Activated naive CD8-positive, alpha-beta T cell treated with anti-CD3 and anti-CD28 coated beads for 36 hours (primary cell): ENCODE results near the gene IGFBP7. TPM values are rescaled to one million over a fixed set of nuclear protein-coding genes. Genes with fewer than 3 reads are reported as not detected.

Experiments used
- DNase-seq: peaks from one replicate; pipeline ENCODE4 v3.0.0; 2021
- H3K27ac Mint-ChIP-seq: one replicate; pipeline ENCODE4 v1.8.0; 2022; ENCODE audit warnings: mild to moderate bottlenecking, moderate library complexity, mixed read lengths
- H3K27me3 Mint-ChIP-seq: one replicate; pipeline ENCODE4 v1.8.0; 2022; ENCODE audit warnings: mild to moderate bottlenecking, mixed read lengths
- H3K36me3 Mint-ChIP-seq: one replicate; pipeline ENCODE4 v1.8.0; 2021; ENCODE audit warnings: mild to moderate bottlenecking, mixed read lengths
- H3K4me1 Mint-ChIP-seq: one replicate; pipeline ENCODE4 v1.8.0; 2021; ENCODE audit warnings: mixed read lengths
- H3K4me3 Mint-ChIP-seq: one replicate; pipeline ENCODE4 v1.8.0; 2022; ENCODE audit warnings: mild to moderate bottlenecking, moderate library complexity, mixed read lengths
- H3K9me3 Mint-ChIP-seq: one replicate; pipeline ENCODE4 v1.8.0; 2022; ENCODE audit warnings: mixed read lengths
- total RNA-seq, 2 experiments: library from RNA; stranded (reverse); gene quantifications; one replicate each; pipeline ENCODE4 v1.2.3, GENCODE V29; 2021

Gene IGFBP7
- total RNA-seq, 2 experiments from 2014 or later = not detected

DNA sequence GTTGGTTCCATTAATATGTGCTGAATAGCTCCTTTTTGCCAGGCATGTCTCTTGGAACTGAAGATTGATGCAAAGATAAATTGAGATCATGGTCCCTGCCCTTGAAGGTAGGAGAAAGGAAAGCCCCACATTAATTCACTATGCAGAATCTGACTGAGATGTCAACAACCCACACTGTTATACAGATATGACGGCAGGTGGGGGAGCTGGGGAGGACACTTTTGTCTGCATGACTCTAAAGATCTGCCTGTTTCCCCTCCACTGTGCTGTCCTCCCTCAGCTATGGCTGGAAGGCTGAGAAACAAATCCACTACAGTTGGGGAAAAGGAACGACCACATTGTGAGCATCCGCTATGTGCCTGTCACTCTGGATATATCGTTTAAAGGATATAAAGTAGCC lies 36.3 kb upstream of the IGFBP7 start:
- Mint-ChIP-seq H3K9me3 (no peaks in the 10 kb centered on the region), H3K27me3 (peaks cover 13% of the 10 kb centered on the region), H3K4me1 (no peaks in the 10 kb centered on the region)

DNA sequence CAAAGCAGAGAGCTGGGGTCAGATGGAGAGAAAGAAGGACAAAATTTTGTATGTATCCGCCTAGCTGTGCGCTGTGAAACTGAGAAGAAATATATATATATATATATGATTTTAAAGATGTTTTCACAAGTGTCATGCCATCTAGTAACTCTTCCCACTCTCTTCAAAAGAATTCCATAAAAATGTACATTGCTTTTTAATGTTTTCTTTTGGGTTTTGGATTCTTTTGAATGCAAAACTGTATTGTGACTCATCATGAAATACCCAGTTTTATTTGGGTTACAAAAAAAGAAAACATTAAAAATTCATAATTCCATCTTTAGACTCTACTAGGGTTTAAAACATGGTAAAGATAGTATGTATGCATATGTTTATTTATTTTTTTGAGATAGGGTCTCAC lies 34.3 kb upstream of the IGFBP7 start:
- Mint-ChIP-seq H3K27ac (no peak overlapping the region), H3K4me1 (no peaks in the 10 kb centered on the region), H3K36me3 (no peaks in the 10 kb centered on the region), H3K9me3 (no peaks in the 10 kb centered on the region), H3K27me3 (peaks cover 13% of the 10 kb centered on the region), H3K4me3 (no peak overlapping the region)
- no peak for DNase-seq

More for the DNA sequence above, 36.3 kb upstream of the IGFBP7 start:
- DNase-seq = no peak
- H3K36me3 Mint-ChIP-seq = no peaks in the 10 kb centered on the region
- no peak overlapping the region for H3K4me3 Mint-ChIP-seq
- H3K27ac Mint-ChIP-seq = no peak overlapping the region

DNA sequence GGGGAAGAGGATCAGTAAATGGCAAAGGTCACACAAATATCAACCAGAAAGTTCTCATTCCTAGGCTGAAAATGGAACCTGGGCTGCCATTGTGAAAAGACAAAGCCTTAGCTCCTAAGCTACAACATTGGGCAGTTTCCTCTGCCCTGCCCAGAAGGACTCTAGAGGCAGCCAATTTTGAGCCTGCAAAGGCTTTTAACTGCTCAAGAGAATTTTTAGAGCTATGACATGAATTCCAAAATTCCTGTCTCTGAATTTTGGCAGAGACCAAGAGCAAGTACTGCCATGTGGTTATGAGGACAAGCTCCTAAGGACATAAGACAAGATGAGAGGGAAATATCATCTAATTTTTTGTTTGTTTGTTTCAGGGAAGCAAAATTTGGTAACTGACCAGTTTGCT lies 29.6 kb upstream of the IGFBP7 start:
- no peaks in the 10 kb centered on the region for H3K4me1 Mint-ChIP-seq
- no peak for DNase-seq
- no peaks in the 10 kb centered on the region for H3K36me3 Mint-ChIP-seq
- peaks cover 13% of the 10 kb centered on the region for H3K27me3 Mint-ChIP-seq
- no peak overlapping the region for H3K27ac Mint-ChIP-seq
- H3K4me3 Mint-ChIP-seq = no peak overlapping the region
- H3K9me3 Mint-ChIP-seq = no peaks in the 10 kb centered on the region

DNA sequence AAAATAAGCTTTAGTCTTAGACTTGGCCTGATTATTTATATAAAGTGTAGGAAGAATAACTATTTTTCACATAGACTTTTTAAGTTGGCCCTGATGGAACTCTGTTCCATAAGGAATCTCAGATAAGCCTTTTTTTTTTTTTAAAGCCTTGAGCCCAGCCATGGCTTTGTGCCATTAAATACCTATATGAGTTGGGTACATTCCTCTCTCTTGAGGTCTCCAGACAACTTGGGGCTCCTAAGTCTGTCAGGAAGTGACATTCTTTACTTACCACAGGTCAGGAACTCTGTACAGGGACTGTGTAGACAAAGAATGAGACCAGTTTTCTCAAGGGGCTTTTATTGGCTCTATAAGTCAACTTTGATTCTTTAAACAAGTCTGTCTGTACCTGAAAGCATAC lies 27.1 kb upstream of the IGFBP7 start:
- no peaks in the 10 kb centered on the region for H3K4me1 Mint-ChIP-seq
- no peak overlapping the region for H3K27ac Mint-ChIP-seq
- peaks cover 8% of the 10 kb centered on the region for H3K27me3 Mint-ChIP-seq
- no peaks in the 10 kb centered on the region for H3K9me3 Mint-ChIP-seq
- H3K36me3 Mint-ChIP-seq = no peaks in the 10 kb centered on the region
- no peak overlapping the region for H3K4me3 Mint-ChIP-seq
- no peak for DNase-seq

DNA sequence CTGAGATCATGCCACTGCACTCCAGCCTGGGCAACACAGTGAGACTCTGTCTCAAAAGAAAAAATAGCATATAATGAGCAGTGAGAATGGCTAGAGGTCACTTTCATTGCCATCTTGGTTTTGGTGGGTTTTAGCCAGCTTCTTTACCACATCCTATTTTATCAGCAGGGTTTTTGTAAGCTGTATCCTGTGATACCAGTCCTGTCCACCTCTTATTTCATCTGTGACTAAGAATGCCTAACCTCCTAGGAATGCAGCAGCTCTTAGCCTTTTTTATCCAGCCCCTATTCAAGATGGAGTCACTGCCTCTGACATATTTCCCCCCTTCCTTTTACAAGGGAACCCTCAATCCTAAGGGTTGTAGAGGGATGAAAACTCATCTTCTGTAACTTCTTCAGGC lies 26.1 kb upstream of the IGFBP7 start:
- Mint-ChIP-seq H3K4me3 (no peak overlapping the region), H3K27me3 (peaks cover 8% of the 10 kb centered on the region), H3K4me1 (no peaks in the 10 kb centered on the region), H3K9me3 (no peaks in the 10 kb centered on the region), H3K36me3 (no peaks in the 10 kb centered on the region), H3K27ac (no peak overlapping the region)
- no peak for DNase-seq

DNA sequence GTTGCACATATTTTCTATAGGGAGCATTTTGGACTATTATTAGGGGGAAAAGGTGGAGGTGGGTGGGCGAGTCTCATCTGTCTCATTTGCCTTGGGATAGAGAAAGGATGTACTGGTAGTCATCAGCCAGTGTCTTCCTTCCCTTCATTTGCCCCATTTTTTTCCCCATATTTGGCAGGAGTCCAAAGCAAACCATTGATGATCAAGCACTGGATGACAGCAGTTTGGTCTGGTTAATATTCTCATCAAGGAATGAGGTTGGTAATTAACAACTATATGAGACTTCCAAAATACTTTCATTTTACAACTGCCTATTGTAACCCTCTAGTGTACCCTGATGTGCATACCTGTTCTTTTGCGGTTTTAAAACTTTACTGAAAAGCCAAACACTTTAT lies 22.6 kb upstream of the IGFBP7 start:
- DNase-seq = no peak
- Mint-ChIP-seq H3K27ac (no peak overlapping the region), H3K27me3 (peaks cover 8% of the 10 kb centered on the region), H3K4me3 (no peak overlapping the region), H3K4me1 (no peaks in the 10 kb centered on the region), H3K9me3 (peaks cover 8% of the 10 kb centered on the region), H3K36me3 (no peaks in the 10 kb centered on the region)

DNA sequence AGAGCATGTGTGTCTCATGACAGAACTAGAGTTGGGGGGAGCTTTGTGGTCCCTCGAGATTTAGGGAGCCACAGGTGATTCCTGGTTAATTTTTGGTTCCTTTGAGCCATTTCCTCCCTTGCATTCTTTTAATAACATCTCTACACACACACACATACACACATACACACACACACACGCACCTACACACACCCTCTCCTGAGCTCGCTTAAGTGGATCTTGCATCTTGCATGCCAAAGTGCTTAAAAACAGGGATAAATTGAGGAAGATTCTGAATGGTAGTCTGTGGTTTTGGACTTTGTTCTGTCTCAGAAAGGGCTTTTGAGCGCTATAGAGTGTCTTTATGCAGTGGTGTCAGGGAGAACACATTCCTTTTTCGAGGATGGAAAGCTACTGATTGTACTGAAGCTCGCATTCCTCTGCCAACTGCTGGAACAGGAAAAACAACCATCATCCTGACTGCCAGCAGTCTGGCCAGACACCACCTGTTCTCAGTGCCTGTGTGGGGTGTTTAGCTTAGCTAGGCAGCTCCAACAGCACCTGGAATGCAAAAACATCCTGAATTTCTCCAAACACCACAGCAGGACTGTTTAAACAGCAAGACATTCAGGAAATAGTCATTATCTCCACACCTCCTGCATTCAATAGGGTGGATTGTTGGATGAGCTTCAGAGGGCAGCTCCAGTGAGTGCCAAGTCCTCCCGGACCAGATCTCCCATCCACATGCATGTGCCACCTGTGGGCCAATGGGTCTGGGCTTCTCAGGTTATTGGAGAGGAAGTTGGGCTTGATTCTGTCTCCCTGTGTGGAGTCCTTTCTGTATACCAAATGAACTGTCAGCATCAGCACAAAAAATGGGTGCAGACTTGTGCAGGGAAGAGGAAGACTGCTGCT lies 21.9 kb upstream of the IGFBP7 start:
- DNase-seq = no peak

DNA sequence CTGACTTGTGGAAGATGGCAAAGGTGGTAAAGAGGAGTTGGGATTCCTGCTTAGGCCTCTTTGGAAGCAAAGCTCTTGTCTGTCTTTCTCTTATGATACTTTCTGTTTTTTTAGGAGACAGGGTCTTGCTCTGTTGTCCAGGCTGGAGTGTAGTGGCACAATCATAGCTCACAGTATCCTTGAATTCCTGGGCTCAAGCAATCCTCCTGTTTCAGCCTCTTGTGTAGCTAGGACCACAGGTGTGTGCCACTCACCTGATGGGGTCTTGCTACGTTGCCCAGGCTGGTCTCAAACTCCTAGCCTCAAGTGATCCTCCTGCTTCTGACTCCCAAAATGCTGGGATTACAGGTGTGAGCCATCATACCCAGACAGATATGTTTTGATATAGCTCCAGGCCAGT lies 19.3 kb upstream of the IGFBP7 start:
- Mint-ChIP-seq H3K36me3 (peaks cover 3% of the 10 kb centered on the region), H3K27me3 (peaks cover under 1% of the 10 kb centered on the region), H3K27ac (no peak overlapping the region), H3K4me3 (no peak overlapping the region), H3K4me1 (no peaks in the 10 kb centered on the region), H3K9me3 (peaks cover 17% of the 10 kb centered on the region)
- no peak for DNase-seq

More for the DNA sequence above, 21.9 kb upstream of the IGFBP7 start:
- H3K36me3 Mint-ChIP-seq = peaks cover under 1% of the 10 kb centered on the region
- H3K27me3 Mint-ChIP-seq = peaks cover 7% of the 10 kb centered on the region
- peaks cover 10% of the 10 kb centered on the region for H3K9me3 Mint-ChIP-seq
- H3K4me1 Mint-ChIP-seq = no peaks in the 10 kb centered on the region
- H3K4me3 Mint-ChIP-seq = no peak overlapping the region
- H3K27ac Mint-ChIP-seq = no peak overlapping the region

DNA sequence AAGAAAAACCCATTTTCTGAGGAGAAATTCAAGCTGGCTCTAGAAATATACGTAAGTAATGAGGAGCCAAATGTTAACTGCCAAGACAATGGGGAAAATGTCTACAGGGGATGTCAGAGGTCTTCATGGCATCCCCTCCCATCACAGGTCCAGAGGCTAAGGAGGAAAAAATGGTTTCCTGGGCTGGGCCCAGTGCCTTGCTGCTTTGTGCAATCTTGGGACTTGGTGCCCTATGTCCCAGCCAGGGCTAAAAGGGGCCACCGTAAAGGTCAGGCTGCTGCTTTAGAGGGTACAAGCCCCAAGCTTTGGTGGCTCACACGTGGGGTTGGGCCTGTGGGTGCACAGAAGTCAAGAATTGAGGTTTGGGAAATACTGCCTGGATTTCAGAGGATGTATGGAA lies 17.2 kb upstream of the IGFBP7 start:
- H3K27me3 Mint-ChIP-seq = peaks cover 8% of the 10 kb centered on the region
- H3K36me3 Mint-ChIP-seq = peaks cover 3% of the 10 kb centered on the region
- H3K27ac Mint-ChIP-seq = no peak overlapping the region
- H3K9me3 Mint-ChIP-seq = peaks cover 17% of the 10 kb centered on the region
- no peak for DNase-seq
- no peak overlapping the region for H3K4me3 Mint-ChIP-seq
- no peaks in the 10 kb centered on the region for H3K4me1 Mint-ChIP-seq

DNA sequence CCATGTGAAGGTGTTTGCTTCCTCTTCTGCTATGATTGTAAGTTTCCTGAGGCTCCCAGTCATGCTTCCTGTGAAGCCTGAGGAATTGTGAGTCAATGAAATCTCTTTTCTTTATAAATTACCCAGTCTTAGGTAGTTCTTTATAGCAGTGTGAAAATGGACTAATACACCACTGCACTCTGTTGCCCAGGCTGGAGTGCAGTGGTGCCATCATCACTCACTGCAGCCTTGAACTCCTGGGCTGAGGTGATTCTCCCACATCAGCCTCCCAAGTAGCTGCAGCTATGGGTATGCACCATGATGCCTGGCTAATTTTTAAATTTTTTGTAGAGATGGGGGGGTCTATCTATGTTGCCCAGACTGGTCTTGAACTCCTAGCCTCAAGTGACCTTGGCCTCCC lies 15.8 kb upstream of the IGFBP7 start:
- no peak for DNase-seq
- H3K36me3 Mint-ChIP-seq = peaks cover 3% of the 10 kb centered on the region
- no peaks in the 10 kb centered on the region for H3K4me1 Mint-ChIP-seq
- peaks cover 8% of the 10 kb centered on the region for H3K27me3 Mint-ChIP-seq
- peaks cover 17% of the 10 kb centered on the region for H3K9me3 Mint-ChIP-seq
- no peak overlapping the region for H3K27ac Mint-ChIP-seq
- no peak overlapping the region for H3K4me3 Mint-ChIP-seq

DNA sequence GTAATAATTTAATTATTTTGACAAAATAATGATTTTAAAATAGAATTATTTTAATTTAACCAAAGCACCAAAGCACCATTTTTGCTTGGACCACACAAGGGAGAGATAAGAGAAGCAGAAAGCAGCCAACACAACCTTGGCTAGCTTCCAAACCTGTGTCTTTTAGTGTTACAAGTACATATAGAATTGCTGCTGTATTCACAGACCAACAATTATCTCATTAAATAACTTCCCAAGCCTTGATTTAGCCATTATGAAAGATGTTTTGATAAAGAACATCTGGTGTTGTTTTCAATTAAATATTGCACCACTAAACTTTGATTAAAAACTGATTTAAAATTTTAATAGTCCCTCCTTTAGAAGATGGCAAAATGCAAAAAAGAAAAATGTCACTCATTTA lies 14.0 kb upstream of the IGFBP7 start:
- Mint-ChIP-seq H3K36me3 (peaks cover 3% of the 10 kb centered on the region), H3K4me3 (no peak overlapping the region), H3K9me3 (peaks cover 17% of the 10 kb centered on the region), H3K4me1 (no peaks in the 10 kb centered on the region), H3K27me3 (peaks cover 12% of the 10 kb centered on the region), H3K27ac (no peak overlapping the region)
- DNase-seq = no peak

DNA sequence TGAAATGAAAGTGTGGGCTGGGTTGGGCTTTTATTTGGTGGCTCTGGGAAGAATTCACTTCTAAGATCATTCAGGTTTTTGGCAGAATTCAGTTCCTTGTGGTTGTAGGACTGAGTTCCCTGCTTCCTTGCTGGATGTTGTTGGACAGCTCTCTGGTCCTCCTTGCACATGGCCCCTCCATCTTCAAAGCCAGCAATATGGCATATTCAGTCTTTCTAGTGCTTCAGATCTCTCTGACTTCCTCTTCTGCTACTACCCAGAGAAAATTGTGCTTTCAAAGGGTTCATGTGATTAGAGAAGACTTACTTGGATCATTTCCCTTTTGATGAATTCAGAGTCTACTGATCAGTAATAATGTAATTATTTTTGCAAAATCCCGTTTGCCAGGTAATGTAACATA lies 12.8 kb upstream of the IGFBP7 start:
- H3K4me3 Mint-ChIP-seq = no peak overlapping the region
- H3K9me3 Mint-ChIP-seq = peaks cover 11% of the 10 kb centered on the region
- peaks cover 12% of the 10 kb centered on the region for H3K27me3 Mint-ChIP-seq
- H3K4me1 Mint-ChIP-seq = no peaks in the 10 kb centered on the region
- DNase-seq = no peak
- no peak overlapping the region for H3K27ac Mint-ChIP-seq
- H3K36me3 Mint-ChIP-seq = peaks cover 3% of the 10 kb centered on the region

DNA sequence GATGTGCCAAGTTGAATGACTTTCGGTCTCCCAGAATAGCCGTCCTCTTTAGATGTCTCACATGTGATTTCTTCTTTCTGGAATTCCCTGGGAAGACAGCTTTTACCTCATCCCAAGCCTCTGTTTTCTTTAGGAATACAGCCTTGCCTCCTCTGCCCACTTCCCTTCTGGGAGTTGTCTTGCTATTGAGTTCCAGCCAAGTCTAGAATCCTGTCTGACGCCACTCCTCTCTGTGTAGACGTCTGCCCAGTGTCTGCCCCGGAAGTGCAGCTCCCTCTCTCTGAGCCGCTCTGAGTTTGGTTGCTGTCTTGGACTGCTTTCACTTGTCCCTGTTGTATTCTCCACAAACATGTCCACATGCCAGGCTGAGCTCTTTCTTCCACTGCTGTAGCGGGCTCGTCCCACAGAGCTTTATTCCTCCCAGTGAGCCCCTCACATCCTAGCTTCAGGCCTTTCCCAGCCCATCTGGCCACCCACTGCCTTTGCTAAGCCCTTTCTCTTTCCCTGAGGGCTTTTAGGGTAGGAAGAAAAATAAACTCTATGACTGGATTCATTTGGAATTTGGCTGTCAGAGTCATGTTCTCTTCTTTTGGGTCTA lies 9.0 kb upstream of the IGFBP7 start:
- DNase-seq = no peak
- Mint-ChIP-seq H3K36me3 (no peaks in the 10 kb centered on the region), H3K9me3 (no peaks in the 10 kb centered on the region), H3K27me3 (peaks cover 15% of the 10 kb centered on the region), H3K4me1 (no peaks in the 10 kb centered on the region), H3K4me3 (no peak overlapping the region), H3K27ac (no peak overlapping the region)

DNA sequence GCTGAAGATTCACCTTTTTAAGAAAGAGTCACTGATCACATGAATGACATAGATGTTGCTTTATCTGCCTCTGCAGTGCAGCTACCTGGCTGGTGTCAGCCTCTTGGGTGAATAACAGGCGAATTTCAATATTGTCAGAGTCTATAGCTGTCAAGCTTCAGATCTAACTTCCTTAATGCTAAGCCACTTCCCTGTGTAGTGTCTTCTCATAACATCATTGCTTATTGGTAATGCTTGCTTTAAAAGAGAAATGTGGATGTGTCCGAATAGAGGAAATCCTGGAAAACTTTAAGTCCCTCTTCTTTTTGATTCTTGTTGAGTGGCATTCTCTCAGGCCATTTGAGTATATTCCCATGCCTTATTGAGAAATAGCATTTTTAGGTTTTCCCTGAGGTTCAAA lies 7.3 kb upstream of the IGFBP7 start:
- DNase-seq = no peak
- H3K27ac Mint-ChIP-seq = no peak overlapping the region
- no peaks in the 10 kb centered on the region for H3K36me3 Mint-ChIP-seq
- no peak overlapping the region for H3K4me3 Mint-ChIP-seq
- peaks cover 26% of the 10 kb centered on the region for H3K27me3 Mint-ChIP-seq
- no peaks in the 10 kb centered on the region for H3K9me3 Mint-ChIP-seq
- no peaks in the 10 kb centered on the region for H3K4me1 Mint-ChIP-seq

DNA sequence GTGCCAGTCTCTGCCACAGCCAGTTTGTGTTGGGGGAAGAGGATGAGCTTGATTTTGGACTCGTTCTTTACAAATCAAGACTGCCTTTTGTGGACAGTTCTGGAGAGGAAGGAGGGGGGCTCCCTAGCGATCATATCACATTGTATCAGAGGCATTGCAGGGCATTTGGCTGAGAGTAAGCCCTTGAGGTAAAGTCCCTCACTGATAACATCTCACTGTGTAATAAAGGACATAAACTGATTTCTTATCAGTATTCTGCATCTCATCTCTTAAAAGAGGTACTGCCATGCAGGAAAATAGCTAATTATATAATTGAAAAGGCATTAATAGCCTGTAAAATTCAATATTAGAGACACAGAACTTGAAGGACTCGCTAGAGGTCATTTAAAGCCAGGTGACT lies 6.1 kb upstream of the IGFBP7 start:
- no peak overlapping the region for H3K27ac Mint-ChIP-seq
- no peak for DNase-seq
- no peaks in the 10 kb centered on the region for H3K9me3 Mint-ChIP-seq
- H3K4me1 Mint-ChIP-seq = peaks cover 2% of the 10 kb centered on the region
- peaks cover 38% of the 10 kb centered on the region for H3K27me3 Mint-ChIP-seq
- H3K36me3 Mint-ChIP-seq = no peaks in the 10 kb centered on the region
- H3K4me3 Mint-ChIP-seq = no peak overlapping the region

DNA sequence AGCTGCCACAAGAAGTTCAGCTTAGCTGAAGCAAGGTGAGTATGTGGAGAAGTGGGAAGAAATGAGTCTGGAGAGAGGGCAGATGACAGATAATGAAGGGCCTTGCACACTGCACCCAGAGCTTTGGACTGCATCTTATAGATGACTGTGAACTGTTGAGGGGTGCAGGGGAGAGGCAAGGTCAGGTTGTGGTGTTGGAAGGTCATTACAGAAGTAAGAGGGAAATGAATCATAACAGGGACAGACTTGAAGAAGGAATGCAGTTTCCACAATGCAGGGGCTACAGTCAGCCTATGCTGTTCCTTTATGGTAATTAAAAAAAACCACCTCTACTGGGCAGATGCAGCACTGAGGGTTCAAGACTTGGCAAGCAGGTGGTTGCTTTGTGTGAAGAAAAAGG lies 4.8 kb upstream of the IGFBP7 start:
- peaks cover 9% of the 10 kb centered on the region for H3K4me1 Mint-ChIP-seq
- no peak overlapping the region for H3K4me3 Mint-ChIP-seq
- no peaks in the 10 kb centered on the region for H3K9me3 Mint-ChIP-seq
- no peak overlapping the region for H3K27ac Mint-ChIP-seq
- DNase-seq = no peak
- H3K27me3 Mint-ChIP-seq = peaks cover 47% of the 10 kb centered on the region
- H3K36me3 Mint-ChIP-seq = no peaks in the 10 kb centered on the region
